ENCODE results near the gene SH3YL1.

SH3YL1 gene

DNA sequence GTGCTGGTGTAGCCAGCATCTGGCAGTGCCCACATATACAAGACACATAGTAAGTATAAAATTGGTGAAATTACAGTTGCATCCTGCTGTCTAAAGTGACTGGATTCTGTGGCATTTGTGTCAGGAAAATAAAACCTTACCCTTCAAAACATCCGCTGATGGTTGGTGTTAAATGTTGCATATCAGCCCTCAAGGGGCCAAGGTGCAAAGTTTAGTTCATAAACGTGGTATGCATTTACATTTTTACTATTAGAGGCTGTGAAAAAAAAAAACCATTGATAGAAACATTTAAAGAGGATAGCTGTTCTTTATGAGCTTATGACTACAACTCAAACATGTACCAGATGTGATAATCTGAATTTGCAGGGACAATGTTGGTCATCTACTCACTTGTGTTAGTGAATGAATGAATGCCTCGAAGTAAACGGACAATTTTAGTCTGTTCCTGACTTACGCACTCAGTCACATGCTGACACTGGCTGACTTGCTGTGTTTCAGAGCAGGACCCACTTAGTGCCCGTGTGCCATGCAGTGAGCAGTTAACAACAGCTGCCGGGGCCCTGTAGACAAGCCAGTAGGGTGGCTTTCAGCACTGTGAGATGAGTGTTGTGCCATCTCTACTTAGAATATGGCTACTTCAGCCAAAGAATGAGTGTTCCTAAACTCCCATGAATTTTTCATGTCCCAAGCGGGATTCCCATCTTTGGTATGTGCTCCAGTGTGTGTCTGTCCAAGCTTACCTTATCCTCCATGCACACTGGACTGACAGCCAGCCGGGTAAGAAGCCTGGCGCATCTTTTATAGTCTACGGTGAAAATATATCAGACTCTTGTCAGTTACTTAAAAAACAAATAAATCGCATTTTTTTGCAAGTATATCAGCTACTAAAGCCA lies 18.8 kb upstream of the SH3YL1 start:
- DNase-seq (ENCODE audit: low read depth in 2 of 2) = no peak

DNA sequence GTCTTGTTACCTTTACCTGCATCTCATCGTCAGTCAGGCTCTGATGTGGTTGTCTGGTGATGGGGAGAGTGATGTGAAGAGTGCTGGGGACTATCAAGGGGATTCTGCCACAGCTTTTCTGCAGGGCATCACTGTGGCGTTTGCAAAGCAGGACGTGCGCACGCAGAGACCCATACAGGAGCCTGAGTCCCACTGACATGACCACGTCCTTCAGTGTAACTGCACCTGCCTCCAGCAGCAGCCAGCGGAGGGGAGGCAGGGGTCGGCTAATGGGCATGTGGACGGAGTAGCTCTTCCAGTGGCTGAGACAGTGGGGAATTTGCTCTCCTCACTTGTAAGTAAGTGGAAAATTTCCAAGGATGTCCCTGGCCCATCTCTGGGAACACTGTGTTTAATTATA lies 17.5 kb upstream of the SH3YL1 start:
- no peak for DNase-seq (ENCODE audit: low read depth in 2 of 2)

DNA sequence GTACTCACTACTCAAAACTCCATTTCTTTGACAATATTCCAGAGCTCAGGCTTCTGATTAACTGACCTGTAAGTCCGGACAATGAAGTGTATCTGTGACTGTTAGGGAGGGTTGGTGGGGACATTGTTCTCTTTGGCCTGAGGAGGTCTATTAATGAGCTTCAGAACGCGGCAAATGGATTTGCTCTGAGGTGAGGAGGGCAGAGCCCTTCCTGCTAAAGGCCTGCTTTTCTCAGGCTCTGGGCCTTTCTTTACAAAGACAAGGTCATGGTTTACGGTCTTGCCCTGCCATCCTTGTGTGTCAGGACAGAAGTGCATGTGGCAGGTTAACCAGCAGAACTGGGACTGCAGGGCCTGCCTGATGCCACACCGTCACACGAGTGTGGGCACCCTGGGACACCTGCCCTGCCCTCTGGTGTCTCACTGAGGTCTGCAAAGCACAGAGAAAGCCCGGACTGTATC lies 16.8 kb upstream of the SH3YL1 start:
- DNase-seq (ENCODE audit: low read depth in 2 of 2) = no peak

DNA sequence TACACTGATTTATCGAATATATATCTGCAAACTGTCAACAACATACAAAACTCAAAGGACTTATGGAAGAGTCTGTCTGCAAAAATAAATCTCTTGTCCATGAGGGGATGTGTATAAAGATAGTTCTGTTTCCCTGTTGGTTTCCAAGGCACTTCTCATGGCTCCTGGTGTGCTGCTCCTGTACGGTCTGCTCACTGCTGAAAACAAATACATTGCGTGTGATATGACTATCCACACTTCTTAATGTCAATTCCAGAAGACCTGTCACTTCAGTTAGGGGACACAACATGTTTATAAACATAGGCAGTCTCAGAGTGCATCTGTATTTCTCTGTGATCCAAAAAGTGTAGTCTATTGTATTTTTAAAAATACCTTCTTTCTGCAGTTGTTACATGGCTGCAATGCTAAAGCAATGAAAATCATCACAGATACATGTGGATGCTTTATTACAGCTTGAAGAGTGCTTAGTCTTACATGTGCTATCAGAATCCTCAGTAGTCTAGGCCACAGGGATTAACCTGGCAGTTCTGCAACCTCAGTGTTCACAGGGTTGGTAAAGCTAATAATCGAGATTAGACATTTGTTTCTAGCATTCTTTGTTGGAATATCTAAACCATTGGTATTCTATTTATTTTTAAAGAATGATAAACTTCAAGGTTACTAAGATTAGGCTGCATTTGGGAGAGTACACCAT lies 16.3 kb upstream of the SH3YL1 start:
- no peak for DNase-seq (ENCODE audit: low read depth in 2 of 2)

DNA sequence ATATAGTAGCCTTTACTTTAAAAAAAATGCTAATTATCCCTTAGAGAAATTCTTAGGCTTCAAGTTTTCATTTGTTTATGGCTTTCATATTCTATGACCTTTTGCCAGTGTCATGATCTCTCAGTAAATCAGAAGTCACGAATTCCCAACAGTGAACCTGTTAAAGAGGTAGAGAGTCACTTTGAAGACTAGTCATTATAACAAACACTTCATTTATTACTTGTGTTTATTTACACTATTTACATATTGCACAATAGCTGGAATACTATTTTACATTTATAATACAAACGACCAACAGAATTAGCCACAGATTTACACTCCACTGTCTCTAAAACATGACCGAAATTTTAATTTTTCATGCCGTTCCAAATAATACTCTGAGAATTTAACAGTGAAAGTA lies 15.5 kb upstream of the SH3YL1 start:
- DNase-seq (ENCODE audit: low read depth in 2 of 2) = no peak

DNA sequence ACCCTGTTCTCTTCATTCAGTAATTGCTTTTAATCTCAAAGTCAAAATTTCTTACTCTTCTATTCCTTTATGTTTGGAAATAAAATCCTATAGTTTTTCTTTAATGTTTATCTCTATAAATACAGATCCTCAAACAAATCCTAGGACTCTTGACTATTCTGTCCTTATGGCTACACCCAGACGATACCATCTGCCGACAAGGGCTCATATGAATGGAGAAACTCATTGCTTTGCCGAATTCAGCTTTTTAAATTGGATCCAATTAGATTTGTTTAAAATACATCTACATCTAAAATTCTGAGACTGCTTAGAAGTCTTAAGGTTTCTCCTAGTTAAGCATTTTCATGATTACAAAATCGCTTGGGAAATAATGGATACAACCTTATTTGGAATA lies 15.1 kb upstream of the SH3YL1 start:
- no peak for DNase-seq (ENCODE audit: low read depth in 2 of 2)

DNA sequence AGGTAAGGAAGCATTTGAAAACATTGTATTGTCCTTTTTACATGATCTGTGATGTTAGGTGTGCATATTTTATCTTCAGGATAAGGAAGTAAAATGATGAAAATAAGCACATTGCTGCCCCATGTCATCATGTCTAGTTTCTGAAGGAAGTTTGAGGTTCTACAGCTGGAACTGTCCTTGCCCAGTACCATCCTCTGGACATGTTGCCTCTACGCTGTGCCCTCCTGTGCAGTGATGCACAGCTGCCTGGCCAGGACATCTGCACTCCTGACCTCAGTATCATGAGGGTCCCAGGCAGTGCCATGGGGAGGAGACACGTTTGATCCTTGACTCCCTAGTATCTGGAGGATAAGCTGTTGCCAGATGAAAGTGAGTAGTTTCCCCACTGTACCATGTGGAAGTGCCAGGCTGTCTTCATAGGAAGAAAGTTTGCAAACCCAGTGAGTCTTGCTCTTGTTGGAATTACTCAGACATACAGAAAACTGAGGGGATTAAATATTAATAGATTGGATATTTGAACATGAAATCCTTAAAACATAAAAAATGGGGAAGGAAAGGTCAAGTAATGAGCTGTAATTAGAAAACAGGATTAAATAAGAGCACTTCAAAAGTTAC lies 14.6 kb upstream of the SH3YL1 start:
- no peak for DNase-seq (ENCODE audit: low read depth in 2 of 2)

DNA sequence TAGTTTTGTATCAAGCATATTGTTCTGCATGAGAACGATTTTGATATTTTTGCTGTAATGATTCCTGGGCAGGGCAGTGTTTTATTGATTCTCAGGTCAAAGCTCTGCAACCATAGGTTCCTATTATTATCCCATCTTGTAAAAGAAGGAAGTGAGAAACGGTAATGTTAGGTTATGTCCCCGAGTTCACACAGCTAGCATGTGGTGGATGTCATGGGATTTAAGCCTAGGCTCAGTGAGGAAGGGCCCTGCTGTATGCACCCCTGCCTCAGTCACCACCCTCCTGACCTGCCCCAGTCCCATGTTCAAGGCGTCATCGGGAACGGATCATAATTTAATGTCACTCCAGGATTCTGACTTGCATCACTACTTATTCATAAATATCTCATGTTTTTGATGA lies 11.6 kb upstream of the SH3YL1 start:
- DNase-seq (ENCODE audit: low read depth in 2 of 2) = no peak

DNA sequence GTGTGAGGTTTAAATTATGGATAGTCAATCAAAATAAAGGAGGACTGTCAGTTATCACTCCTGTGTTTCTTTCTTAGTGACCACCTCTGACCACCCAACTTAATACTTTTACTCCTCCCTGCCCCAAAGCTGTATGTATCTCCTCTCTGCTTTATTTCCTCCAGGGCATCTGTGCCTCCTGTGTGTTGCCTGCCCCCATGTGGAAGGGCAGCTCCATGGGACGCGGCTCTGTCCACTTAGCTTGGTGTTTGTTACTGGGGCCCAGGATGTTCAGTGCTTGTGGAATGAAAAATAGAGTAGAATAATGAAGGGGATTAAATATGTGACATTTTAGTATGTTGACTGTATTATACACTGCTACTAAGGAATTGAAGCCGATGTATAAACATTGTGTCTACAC lies 10.7 kb upstream of the SH3YL1 start:
- DNase-seq (ENCODE audit: low read depth in 2 of 2) = no peak

DNA sequence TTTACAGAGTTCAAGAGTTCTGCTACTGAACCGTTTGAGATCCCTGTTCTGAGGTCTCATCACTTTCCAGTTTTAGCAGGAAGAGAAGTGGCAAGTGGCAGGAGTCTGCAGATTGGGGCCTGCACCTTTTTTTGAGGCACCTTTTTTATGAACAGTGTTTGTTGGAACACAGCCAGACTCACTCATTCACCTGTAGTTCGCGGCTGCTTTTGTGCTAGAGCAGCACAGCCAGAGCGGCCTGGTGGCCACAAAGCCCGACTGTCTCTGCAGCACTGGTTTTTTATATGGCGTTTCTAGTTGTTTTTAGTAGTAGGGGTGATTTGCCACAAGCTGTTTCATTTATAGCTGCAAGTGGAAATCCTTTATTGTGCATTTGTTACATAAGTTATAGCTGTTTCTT lies 9.5 kb upstream of the SH3YL1 start:
- no peak for DNase-seq (ENCODE audit: low read depth in 2 of 2)

DNA sequence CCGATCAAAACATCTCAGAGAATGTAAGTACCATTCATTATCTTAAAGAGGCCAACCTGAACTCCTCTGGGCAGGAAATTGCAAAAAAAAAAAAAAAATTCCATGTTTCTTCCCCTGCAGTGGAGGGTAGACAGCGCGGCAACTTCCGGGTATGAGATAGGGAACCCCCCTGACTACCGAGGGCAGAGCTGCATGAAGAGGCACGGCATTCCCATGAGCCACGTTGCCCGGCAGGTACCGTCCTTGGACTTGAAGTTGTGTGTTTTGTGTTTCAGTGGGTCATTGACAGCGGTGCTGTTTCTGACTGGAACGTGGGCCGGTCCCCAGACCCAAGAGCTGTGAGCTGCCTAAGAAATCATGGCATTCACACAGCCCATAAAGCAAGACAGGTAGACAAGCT lies 8.1 kb upstream of the SH3YL1 start:
- no peak for DNase-seq (ENCODE audit: low read depth in 2 of 2)

DNA sequence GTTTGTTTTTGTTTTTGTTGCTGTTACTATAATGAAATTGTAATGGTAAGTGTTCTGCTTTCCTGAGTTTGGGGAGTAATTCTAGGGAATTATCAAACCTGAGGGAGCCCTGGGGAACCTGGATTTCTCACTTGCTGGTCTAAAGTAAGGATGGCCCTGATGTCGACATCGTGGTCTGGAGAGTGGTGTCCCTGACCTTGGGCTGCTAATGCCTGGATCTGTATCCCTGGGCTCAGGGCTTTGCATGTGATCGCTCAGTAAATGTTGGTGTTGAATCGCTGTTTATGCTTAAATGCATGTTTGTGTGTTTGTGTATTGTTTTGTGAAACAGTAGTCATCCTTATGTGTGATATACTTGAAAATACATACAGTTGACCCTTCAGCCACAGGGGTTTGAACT lies 7.0 kb upstream of the SH3YL1 start:
- DNase-seq (ENCODE audit: low read depth in 2 of 2) = no peak

DNA sequence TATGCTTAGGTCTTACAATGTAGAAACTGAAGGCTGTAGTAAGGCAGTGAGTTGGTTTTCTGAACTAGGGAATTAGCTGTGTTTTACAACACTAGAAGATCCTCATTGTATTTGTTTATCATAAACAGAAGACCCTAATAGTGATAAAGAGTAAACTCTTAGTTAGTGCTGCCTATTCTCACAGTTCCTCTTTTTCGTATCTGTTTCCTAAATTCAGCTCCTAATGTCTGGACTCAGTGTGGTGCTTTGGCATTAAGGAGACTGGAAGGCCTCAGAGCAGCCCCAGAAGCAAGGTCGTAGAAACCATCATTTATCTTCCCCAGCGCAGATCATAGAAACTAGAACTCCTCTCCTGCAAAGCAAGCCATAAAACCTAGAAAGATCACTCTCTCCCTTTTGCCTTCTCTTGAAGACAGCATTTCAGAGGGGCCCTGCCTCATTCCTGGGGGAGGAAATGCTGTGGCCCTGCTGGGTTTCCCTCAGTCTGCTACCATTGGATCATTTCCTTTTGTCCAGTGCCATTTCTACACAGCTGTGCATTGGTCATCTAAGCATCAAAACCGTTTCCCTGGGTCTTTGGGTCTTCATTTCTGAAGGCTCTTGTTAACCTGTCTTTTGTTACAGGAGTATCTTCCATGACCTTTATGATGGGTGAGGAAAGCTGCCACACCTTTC lies 5.7 kb upstream of the SH3YL1 start:
- no peak for DNase-seq (ENCODE audit: low read depth in 2 of 2)

DNA sequence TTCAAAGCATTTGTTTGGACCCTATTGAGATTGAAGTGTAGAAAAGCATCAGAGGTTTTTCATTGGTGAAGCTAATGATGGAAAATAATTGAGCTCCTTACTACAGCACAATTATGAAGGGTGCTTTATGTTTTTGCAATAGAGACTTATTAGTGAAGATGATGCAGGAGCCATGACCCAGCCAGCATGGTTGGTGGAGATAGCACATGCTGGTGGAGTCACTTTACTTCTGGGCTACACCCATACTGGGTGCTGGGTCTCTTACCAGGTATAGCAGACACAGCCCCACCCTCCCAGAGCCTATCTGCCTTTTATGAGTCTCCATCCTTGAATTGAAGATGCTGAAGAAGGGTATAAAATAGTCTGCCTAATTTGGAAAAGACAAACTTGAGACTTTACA lies 4.5 kb upstream of the SH3YL1 start:
- no peak for DNase-seq (ENCODE audit: low read depth in 2 of 2)

DNA sequence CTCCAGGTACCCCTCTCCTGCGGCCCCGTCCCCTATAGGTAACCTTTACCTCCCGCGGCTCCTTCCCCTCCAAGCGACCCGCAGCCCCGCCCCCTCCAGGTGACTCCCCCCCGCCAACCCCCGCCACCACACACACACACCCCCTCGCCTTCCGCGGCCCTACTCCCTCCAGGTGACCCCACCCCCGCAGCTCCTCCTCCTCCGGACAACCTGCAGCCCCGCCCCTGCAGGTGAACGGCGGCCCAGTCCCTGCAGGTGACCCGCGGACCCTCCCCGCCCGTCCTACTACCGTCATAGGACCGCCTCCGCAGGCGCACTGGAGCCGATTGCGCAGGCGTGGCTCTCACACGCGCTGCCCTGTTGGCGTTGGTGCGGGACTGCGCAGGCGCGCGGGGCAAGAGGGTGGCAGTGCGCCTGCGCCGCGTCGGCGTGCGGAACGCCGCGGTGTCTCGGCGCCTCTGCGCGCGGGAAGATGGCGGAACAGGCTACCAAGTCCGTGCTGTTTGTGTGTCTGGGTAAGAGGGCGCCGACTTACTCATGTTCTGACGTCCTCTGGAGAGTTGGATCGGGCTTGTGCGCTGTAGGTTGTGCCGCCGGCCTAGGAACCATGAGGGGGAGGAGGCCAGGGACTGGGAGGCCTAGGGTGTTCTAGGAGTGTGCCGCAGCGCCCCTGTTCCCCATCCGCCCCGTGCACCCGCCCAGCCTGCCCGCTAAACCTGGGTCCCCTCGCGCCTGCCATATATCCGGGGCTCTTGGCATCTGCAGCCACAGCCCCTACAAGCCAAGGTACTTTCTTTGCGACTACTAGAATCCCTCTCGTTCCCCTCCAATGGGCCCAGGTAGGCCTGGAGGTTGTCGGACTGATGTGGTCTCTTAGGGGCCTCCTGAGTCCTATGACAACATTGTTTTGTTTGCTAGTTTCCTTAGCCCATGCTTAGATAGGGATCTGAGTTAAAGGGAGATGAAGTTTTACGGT lies 949 bp upstream of the SH3YL1 start, which contains the start of gene ACP1:
TSS of gene ACP1 (plus strand) at position 455 of the 976 bp plus-strand sequence. CDS start at position 473, 18 bp downstream.
- DNase-seq (ENCODE audit: low read depth in 2 of 2) = peak; percentile 90

DNA sequence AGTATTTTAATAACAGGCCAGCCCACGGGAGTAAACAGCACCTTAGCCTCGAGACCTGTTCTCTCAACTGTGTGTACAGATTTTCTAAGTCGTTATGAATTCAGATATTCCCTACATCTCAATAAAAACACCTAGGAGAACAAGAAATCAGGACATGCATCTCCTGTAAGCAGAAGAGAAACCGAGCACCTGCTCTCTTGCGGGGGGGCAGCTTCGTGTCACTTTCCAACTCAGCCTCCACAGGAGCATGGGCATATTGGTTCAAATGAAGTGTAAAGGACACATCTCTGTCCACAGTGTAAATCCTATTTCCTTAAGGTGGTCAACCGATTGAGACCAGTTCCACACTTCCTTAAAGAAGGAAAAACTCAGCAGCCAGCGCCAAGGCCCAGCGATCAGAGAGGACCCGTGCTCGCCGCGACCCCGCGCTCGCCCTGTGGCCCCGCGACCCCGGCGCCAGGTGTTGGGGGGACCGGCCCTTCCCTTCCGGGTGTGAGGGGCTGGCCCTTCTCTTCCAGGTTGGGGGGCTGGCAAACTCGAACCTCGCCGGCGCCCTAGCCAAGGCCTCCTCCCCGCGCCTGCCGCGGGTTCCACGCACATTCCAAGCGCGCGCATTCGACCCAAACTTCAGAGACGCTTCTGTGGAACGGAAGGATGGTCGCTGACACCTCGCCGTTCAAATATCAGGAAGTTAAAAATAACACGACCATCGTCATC lies 652 bp downstream of the SH3YL1 start:
- no peak for DNase-seq (ENCODE audit: low read depth in 2 of 2)

DNA sequence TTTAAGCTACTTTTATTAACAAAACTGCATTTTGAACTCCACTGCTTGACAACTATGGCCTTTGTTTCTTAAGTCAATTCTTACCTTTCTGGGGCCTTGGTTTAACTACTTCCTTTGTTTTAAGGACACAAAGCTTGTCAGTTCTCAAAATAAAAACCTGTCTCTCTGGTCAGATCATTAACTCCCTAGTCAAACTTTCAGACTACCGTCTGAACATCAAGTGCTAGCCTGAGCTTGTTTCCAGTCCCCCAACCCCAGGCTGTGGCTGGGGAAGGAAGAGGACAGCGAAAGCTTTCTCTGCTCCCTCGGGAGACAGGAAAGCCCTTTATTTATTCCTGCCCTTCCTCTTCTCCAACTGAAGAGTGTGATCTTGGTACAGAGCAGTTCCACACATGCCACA lies 1.7 kb downstream of the SH3YL1 start:
- no peak for DNase-seq (ENCODE audit: low read depth in 2 of 2)

DNA sequence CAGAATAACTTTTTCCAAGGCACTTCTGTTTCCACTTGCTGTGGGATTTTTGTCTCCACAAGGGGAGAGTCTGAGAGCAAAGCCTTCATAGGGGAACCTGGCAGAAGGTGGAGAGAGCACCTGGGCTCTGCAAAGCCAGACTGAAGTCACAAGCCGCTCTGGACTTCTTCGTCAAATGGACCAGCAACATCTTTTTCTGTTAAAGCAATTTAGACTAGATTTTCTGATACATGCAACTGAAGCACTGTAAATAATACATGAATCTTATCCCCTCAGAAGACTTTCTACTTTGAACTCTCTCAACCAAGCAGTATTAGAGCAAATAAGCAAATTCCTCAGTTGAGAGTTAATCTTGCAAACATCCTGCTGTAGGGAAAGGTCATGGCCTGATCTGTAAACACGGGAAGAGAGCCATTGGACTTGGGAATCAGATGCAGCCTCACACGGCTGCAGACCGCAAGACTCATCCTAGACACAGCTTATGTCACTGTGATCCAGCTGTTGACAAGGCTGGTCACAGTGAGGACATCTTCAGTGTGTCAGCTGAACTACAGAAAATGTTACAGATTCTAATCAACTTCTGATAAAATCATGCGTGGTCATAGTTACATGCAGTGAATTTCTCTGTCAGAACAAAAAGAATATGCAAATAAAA lies 3.2 kb downstream of the SH3YL1 start:
- DNase-seq (ENCODE audit: low read depth in 2 of 2) = no peak

DNA sequence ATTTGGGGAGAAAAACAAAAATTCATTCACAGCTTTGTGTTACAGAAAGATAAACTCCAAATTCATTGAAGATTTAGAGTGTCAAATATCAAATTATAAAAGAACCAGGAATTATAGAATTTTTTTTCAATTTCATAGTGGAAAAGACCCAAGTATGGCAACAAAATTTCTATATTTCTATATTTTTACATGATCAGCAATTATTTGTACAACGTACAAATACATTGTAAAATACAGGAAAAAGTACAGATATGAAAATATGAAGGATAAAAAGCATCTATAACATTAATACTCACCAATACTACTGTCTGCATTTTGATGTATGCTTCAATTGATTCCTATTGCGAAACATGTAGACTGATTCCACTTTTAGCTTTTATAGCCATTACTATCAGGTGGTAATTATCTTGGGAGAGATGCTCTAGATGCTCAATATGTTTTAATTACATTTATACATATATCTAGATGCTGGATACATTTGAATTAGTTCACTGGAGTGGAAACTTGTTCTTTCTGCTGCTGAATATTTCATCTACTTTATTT lies 4.0 kb downstream of the SH3YL1 start:
- DNase-seq (ENCODE audit: low read depth in 2 of 2) = no peak
